ENCODE results near the gene CAPZA3.
"Not testable (repeated sequence)": the region's sequence is repeated elsewhere in the genome, so short reads cannot be mapped to it uniquely, and the experiment has no call there.

CAPZA3 gene

GRCh38 chr12:18737819-18738218 is at the start of gene CAPZA3, which contains the start of gene PLCZ1:
Gene CAPZA3, plus strand, starts transcription at chr12:18738119. Its CDS starts 150 bp downstream, at chr12:18738269.
Gene PLCZ1, minus strand, starts transcription at chr12:18738012. Its CDS starts 641 bp downstream, at chr12:18737371.
- no peak for DNase-seq (ENCODE audit: low spot score)

- no peak for DNase-seq (ENCODE audit: low spot score)
Measured at GRCh38 chr12:18689771-18690170, 48.1 kb upstream of the CAPZA3 start.

DNA sequence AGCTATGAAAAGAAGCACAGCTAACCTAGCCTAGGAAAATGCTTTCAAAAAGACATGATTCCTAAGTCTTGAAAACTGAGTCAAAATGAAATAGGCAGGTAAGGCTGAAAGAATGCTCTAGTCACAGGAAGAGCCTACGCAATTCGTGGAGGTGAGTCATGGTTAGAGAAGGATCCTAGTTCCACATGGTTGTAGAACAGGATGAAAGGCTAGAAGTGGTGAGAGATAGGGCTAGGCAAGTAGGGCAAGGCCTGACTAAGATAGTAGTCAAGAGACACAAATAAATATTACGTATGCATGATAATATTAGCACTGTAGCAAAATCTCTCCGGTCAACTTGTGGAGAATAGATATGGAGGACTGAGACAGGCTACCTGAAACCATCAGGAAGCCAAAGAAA is 47.3 kb upstream of the CAPZA3 start:
- no peak for DNase-seq (ENCODE audit: low spot score)

- DNase-seq (ENCODE audit: low spot score), result not testable (repeated sequence)
Measured at GRCh38 chr12:18693986-18694385, 43.9 kb upstream of the CAPZA3 start.

DNA sequence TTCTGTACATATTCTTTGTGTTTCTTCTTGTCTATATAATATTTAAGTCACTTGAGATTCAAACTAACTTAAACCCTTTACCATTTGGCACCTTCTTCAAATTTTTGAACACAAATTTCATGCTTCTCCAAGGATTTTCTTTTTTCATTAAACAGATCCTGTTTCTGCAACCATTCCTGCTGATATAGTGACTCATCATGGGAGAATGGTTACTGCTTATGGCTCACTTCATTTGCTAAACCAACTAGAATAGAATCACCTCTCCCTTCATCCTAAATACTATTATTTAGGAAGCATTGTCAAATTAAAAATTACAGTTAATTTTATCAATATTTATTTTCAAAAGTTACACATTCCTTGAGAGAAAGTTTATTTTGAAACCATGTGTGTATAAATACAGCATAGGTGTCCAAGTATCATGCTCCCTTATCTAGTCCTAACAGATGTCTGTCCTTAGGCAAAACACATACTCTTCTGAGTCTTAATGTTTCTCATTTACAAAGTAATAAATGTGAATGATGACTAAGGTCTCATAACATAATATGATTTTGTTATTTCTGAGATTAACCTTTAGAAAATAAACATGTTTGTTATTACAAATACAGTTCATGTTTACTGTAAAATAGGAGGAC is 40.8 kb upstream of the CAPZA3 start:
- DNase-seq (ENCODE audit: low spot score), result no peak

- no peak for DNase-seq (ENCODE audit: low spot score)
Measured at GRCh38 chr12:18700271-18700670, 37.6 kb upstream of the CAPZA3 start.

- no peak for DNase-seq (ENCODE audit: low spot score)
Measured at GRCh38 chr12:18703321-18703720, 34.6 kb upstream of the CAPZA3 start.

- no peak for DNase-seq (ENCODE audit: low spot score)
Measured at GRCh38 chr12:18703911-18704310, 34.0 kb upstream of the CAPZA3 start.

GRCh38 chr12:18706798-18707197 is 31.1 kb upstream of the CAPZA3 start:
- DNase-seq (ENCODE audit: low spot score), result no peak

GRCh38 chr12:18716236-18716635 is 21.7 kb upstream of the CAPZA3 start:
- no peak for DNase-seq (ENCODE audit: low spot score)

- DNase-seq (ENCODE audit: low spot score), result no peak
Measured at GRCh38 chr12:18718462-18718861, 19.5 kb upstream of the CAPZA3 start.

GRCh38 chr12:18719922-18720510 is 17.9 kb upstream of the CAPZA3 start:
- DNase-seq (ENCODE audit: low spot score), result no peak

DNA sequence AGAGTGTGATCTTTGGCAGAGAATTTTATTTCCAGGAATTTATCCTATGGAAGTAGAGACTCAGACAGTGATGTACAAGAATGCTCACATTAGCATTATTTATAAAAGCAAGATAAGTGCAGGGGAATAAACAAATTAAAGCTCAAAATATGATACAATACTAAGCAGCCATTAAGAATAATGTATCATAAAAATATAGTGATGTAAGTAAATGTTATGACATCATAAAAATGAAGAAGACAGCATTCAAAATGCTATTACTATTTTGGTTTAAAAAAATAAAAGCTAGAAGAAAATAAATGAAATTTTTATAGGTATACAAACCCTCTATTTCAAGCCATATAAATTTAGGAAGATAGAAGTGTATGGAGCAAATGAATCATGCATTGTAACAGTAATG is 17.2 kb upstream of the CAPZA3 start:
- DNase-seq (ENCODE audit: low spot score), result no peak

GRCh38 chr12:18721452-18721851 is 16.5 kb upstream of the CAPZA3 start:
- no peak for DNase-seq (ENCODE audit: low spot score)

GRCh38 chr12:18723752-18724151 is 14.2 kb upstream of the CAPZA3 start:
- no peak for DNase-seq (ENCODE audit: low spot score)

DNA sequence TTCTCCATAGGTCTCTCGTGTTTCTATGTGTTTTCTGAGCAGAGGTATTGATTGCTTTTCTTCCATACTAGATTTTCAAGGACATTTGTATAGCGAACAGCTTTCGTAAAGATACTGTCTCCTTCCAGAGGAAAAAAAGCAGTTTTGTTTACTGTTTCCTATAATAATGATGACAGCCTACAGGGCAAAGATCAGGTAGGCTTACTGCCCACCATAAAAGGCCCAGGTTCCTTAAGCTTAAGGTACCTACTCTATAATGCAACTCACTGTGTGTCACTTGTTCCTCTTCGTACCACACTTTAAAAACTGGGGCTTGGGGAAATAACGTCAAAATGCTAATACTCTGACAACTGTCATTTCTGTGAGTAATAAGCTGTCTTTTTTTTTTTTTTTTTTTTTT is 6.8 kb upstream of the CAPZA3 start:
- no peak for DNase-seq (ENCODE audit: low spot score)

DNA sequence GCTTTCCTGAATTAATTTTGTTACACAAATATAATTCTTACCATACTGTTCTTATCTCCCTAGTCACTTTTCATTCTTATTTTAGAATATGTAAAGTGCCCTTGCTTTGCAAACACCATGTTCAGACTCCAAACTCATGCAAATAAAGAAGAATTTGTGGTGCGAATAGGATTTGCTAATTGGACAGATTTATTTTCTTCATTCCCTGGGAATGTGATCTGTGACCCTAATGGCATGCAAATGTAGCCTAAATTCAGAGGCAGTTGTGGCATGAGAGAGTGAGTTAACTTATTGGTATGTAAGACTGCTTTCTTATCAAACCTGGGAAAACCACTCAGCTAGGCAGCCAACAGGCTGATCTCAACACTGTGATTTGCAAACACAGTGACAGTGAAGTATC is 10.0 kb downstream of the CAPZA3 start:
- no peak for DNase-seq (ENCODE audit: low spot score)

DNA sequence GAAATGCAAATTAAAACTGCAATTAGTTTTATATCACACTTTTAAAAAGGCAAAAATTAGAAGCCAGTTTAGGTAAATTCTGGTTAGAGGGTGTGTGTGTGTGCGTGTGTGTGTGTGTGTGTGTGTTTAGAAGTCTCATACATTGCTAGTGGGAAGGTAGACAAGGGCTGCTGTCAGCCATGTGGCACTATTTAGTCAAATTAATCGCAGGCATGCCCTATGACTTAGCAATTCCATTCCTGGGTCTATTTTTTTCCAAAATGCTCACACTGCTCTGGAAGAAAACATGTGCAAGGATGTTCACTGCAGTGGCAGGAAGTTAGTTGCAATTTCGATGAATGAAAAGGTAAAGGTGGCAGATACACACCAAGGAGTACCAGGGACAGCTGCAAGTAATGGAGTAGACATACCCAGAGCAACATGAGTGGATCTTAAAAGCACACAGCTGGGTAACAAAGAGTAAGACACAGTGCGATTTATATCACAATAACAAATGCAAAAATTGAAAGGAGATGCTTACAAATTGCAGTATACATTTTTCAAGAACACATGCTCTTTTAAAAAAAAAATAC is 11.6 kb downstream of the CAPZA3 start:
- no peak for DNase-seq (ENCODE audit: low spot score)

DNA sequence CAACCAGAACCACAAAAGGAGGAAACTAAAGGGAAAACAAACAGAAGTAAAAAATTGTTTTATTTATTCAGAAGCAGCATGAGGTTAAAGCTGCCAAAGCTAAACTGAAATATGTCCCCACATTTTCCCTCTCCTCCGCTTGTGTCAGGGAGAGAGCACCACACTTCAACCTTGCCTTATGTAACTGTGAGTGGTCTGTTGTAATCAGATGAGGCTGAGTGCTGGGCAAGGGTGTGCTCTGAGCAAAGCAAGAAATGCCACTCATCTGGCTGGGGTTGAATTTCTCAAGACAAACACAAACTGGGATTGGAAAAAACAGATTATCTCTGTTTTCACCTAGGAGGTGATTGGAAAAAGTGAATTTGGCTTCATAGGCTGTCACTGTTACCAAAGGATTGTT is 12.2 kb downstream of the CAPZA3 start:
- no peak for DNase-seq (ENCODE audit: low spot score)

DNA sequence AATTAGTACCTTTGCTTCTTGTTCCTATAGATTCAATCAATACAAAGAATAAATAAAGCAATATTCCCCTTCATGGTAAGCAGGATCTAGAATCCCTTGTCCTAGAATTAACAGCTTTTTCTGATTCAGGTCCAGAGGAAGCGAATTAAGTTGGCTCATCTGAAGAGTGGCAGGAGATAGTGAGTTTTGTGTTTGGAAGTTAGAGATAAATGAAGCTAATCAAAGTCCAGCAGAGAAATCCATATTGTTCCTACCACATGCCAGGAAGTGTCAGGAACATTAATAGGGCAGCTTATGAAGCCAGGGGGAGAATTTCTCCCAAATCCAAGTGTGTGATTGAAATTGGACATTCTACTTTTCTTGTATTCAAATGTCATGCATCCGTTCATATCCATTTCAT is 13.9 kb downstream of the CAPZA3 start:
- DNase-seq (ENCODE audit: low spot score), result no peak

DNA sequence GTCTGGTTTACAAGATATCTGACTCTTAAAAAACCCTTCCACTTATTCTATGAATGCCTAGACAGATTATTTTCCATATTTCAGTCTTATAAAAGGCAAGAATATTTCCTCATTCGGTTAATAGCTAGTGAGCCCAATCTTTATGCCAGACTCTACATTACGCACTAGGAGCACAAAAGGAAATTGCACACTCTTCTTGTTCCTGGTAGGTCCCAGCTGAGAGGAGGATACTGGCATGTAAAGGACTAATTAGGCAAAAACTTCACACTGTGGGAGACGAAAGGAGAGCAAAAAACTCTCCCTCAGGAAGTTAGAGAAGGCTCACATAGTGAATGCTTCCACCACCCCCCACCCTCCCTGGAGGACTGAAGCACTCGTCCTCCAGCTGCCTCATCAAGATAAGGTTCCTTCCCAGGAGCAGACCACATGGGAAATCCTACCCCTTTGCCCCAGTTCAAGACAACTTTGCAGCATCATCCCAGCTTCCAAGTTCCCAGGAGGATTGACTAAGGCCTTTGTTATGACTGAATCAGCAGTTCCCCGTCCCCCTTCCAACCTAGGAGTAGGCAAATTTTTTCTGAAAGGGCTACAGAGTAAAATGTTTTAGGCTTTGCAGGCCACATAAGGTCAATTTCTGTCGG is 14.5 kb downstream of the CAPZA3 start:
- DNase-seq (ENCODE audit: low spot score), result no peak

DNA sequence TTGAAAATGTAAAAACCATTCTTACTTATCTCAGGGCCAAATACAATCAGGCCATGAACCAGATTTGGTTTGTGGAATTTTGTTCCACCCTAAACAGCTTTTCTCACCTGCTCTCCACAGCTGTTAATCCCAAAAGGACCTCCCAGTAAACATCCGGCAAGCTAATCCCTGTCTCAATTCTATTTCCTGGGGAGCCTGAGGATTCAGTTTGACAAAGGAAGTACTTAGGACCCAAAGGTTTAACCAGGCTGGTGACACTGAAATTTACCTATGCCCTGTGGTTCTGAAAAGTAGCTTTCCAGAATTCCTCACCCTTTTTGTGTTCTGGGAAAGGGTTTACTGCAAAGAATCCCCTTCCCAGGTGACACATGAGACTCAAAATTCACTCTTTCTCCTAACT is 15.0 kb downstream of the CAPZA3 start:
- no peak for DNase-seq (ENCODE audit: low spot score)

DNA sequence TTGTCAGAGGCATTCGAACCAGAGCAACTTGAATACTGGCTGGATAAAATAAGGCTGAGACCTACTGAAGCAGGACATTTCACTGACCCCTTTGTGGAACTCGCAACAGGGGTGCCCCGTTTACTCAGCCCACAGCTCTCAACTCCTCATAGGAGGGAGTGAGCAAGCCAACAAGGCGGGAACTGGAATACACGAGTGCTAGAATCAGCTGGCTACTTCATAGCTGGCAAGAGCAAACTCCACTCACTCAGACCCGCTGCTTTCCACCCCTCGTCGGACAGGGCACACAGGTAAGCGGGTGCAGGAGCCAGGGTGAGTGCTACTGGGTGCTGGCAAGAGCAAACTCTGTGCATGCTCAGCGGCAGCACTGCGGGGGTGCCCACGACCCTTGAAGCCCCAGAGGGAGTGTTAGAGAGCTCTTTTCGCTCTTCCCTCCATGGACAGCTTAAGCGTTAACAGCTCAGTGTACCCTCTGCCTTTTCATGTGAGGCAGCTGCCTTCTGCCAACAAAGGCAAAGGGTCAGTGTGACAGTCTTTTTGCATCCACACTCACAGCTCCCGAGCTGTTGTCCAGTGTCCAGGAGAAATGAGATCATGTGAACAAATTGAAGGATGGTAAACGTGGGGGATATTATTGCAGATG is 15.7 kb downstream of the CAPZA3 start:
- DNase-seq (ENCODE audit: low spot score), result no peak
